Neutrophil (primary cell): ENCODE measurements around the gene MEAK7.

Experiments
- H3K27ac ChIP-seq: fragments of 200-600 bp; sonication (generic); 2 replicates; pipeline ENCODE4 v1.5.1; 2016; ENCODE audit warnings: mild to moderate bottlenecking, moderate library complexity
- H3K27me3 ChIP-seq: fragments of 200-600 bp; sonication (generic); 2 replicates; pipeline ENCODE4 v1.6.0; 2016; ENCODE audit warnings: mild to moderate bottlenecking
- H3K36me3 ChIP-seq: fragments of 200-600 bp; sonication (generic); 2 replicates; pipeline ENCODE4 v1.5.1; 2017
- H3K4me1 ChIP-seq, 2 experiments: fragments of 200-600 bp in 1 of 2; sonication (generic) in 1 of 2; 1 replicate in 1 of 2; 2 replicates in 1 of 2; pipeline versions ENCODE4 v1.5.1 to v1.6.1; 2013 to 2016; ENCODE audit warnings: low read depth in 1 of 2, low read length in 1 of 2, mild to moderate bottlenecking in 1 of 2, moderate library complexity in 1 of 2; ENCODE audit not compliant: control insufficient read depth in 1 of 2, insufficient read depth in 1 of 2
- H3K4me3 ChIP-seq, 2 experiments: fragments of 200-600 bp in 1 of 2; sonication (generic) in 1 of 2; 1 replicate in 1 of 2; 2 replicates in 1 of 2; pipeline ENCODE4 v1.5.1; 2013 to 2016; ENCODE audit warnings: low read depth in 1 of 2, low read length in 1 of 2, mild to moderate bottlenecking in 1 of 2, moderate library complexity in 1 of 2
- H3K9me3 ChIP-seq: fragments of 200-600 bp; sonication (generic); 2 replicates; pipeline ENCODE4 v1.5.1; 2016
- CTCF ChIP-seq: fragments of 200-600 bp; sonication (generic); IDR thresholded peaks from 2 replicates; pipeline ENCODE4 v1.5.1; 2016; ENCODE audit warnings: antibody characterized with exemption

The MEAK7 gene

DNA sequence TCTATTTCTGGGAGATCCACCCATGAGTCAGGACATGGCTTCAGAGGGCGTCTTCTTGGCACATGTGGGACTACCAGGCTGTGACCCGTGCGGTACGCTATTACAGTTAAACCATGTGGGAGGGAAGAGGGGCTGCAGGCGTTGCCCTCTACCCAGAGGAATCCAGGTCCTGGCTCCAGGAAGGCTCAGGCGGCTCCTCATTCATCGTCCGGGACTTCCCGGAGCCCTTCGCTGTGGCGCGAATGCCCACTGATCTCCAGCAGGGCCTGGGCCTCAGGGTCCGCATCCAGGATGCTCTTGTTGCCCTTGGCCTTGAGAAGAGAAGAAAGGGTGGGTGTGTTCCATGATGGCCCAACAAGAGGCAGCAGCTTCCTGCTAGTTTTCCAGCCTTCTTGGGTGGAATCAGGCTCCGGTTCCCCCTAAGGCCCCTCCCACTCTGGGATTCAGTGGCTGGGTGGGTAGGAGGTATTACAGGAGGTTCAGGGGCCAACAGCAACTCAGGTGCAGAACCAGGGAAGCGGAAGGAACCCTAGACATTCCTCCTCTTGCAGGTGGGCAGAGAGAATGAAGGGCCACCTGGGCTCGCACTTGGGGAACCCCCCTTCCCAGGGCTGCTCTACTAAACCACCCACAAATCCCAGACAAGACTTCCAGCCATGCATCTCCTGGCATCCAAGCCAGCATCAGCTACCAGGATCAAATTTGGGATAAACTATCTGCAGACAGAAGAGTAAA, 24.6 kb downstream of the MEAK7 start:
- no peak overlapping the region for H3K4me3 ChIP-seq
- H3K4me1 ChIP-seq, result no peaks in the 10 kb centered on the region
- no peak for TF ChIP-seq CTCF
- H3K27ac ChIP-seq, result no peak overlapping the region
- H3K36me3 ChIP-seq, result no peaks in the 10 kb centered on the region
- H3K9me3 ChIP-seq, result no peaks in the 10 kb centered on the region
- no peaks in the 10 kb centered on the region for H3K27me3 ChIP-seq

GRCh38 chr16:84478172-84478947, 26.1 kb downstream of the MEAK7 start:
- Histone ChIP-seq H3K36me3 (no peaks in the 10 kb centered on the region), H3K27ac (no peak overlapping the region), H3K4me1 (no peaks in the 10 kb centered on the region), H3K27me3 (no peaks in the 10 kb centered on the region), H3K9me3 (no peaks in the 10 kb centered on the region), H3K4me3 (no peak overlapping the region)
- TF ChIP-seq CTCF, result no peak

- Histone ChIP-seq H3K27me3 (no peaks in the 10 kb centered on the region), H3K4me1 (no peaks in the 10 kb centered on the region), H3K9me3 (no peaks in the 10 kb centered on the region), H3K27ac (no peak overlapping the region), H3K4me3 (no peak overlapping the region), H3K36me3 (no peaks in the 10 kb centered on the region)
- TF ChIP-seq CTCF, result no peak
Measured at GRCh38 chr16:84477661-84478060, 26.8 kb downstream of the MEAK7 start.

DNA sequence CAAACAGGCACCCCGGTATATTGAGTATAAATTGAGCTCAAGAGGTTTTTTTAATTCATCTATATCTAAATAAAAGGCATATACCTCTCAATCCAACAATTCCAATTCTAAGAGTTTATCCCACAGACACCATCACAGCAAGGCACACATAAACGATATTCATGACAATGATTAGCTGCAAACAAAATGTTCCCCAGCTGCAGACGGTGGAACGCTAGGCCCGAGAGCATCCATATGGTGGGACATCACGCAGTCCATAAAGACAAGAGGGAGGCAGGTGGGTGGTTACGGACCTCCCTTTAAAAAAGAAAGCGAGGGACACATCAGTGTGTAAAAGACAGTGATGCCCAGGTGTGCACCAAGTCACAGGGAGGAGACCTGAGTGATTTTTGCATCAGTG, 28.1 kb downstream of the MEAK7 start:
- H3K27ac ChIP-seq, result no peak overlapping the region
- no peaks in the 10 kb centered on the region for H3K27me3 ChIP-seq
- no peak overlapping the region for H3K4me3 ChIP-seq
- no peaks in the 10 kb centered on the region for H3K9me3 ChIP-seq
- H3K4me1 ChIP-seq, result no peaks in the 10 kb centered on the region
- no peaks in the 10 kb centered on the region for H3K36me3 ChIP-seq
- TF ChIP-seq CTCF, result no peak

DNA sequence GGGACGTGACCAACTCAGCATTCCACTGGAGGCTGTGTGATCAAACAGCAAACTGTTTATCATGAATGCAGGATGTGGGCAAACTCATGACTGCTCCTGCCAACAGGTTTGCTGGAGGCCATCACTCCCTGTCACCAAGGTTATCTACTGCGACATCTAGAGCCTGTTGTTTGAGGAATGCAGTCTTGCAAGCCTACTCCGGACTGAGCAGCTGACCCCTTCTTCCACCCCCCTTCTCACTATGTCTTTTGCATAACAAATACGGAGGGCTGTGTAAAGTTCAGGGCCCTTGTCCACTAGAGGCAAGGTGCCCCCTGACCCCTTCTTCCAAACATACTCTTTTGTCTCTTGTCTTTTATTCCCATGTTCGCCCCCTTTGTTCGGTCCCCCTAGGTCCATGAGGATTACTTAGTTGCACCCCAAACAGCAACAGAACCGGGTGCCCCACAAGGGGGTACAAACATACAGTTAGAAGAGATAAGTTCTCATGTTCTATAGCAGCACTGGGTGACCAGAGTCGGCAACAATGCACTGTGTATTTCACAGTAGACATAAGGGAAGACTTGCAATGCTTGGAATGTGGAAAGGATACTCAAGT, 28.7 kb downstream of the MEAK7 start:
- no peak for TF ChIP-seq CTCF
- Histone ChIP-seq H3K27me3 (no peaks in the 10 kb centered on the region), H3K4me3 (no peak overlapping the region), H3K27ac (no peak overlapping the region), H3K9me3 (no peaks in the 10 kb centered on the region), H3K36me3 (no peaks in the 10 kb centered on the region), H3K4me1 (no peaks in the 10 kb centered on the region)
